HepG2 (cell line): ENCODE data around the gene PRR35. TPM values are rescaled to one million over a fixed set of nuclear protein-coding genes. Genes with fewer than 3 reads are reported as not detected.

ENCODE experiments used
- ATF5 ChIP-seq: sonication (generic); formaldehyde crosslinking; IDR thresholded peaks from 2 replicates; pipeline ENCODE4 v1.4.0; 2020; ENCODE audit warnings: mild to moderate bottlenecking, low read depth, missing genetic modification reagents
- CEBPG ChIP-seq: IDR thresholded peaks from 2 replicates; pipeline ENCODE4 v1.6.1; 2016
- FIP1L1 ChIP-seq: fragments of 200-400 bp; formaldehyde crosslinking; IDR thresholded peaks from 2 replicates; pipeline ENCODE4 v1.6.1; 2018; ENCODE audit warnings: low read depth, mild to moderate bottlenecking, low read length, moderate library complexity, borderline replicate concordance; ENCODE audit not compliant: insufficient read depth
- KDM5B ChIP-seq: sonication (generic); formaldehyde crosslinking; IDR thresholded peaks from 2 replicates; pipeline ENCODE4 v1.4.0; 2020; ENCODE audit warnings: missing genetic modification reagents, mild to moderate bottlenecking, borderline replicate concordance
- MAFK ChIP-seq, 2 experiments: IDR thresholded peaks in 1 of 2; conservative IDR thresholded peaks in 1 of 2; 2 replicates each; pipeline ENCODE4 v1.6.1; 2011; ENCODE audit warnings: improper control_type of control experiment in 2 of 2, low read length in 2 of 2
- PAWR ChIP-seq: sonication (generic); formaldehyde crosslinking; IDR thresholded peaks from 2 replicates; pipeline ENCODE4 v1.4.0; 2020; ENCODE audit warnings: missing genetic modification reagents, mild to moderate bottlenecking, borderline replicate concordance
- RCOR2 ChIP-seq: IDR thresholded peaks from 2 replicates; pipeline ENCODE4 v1.6.1; 2016; ENCODE audit warnings: missing biosample characterization, missing genetic modification reagents
- TAF15 ChIP-seq: fragments of 200-400 bp; formaldehyde crosslinking; IDR thresholded peaks from one replicate; pipeline ENCODE4 v1.6.1; 2018; ENCODE audit warnings: mild to moderate bottlenecking, low read depth, low read length; ENCODE audit not compliant: poor library complexity, severe bottlenecking
- ZBTB10 ChIP-seq: sonication (generic); formaldehyde crosslinking; IDR thresholded peaks from 2 replicates; pipeline ENCODE4 v1.4.0; 2020; ENCODE audit warnings: missing genetic modification reagents, borderline replicate concordance
- ZNF282 ChIP-seq: fragments of 450-650 bp; IDR thresholded peaks from 2 replicates; pipeline ENCODE4 v1.6.1; 2018; ENCODE audit not compliant: partially characterized antibody
- ZNF564 ChIP-seq: sonication (generic); formaldehyde crosslinking; IDR thresholded peaks from 2 replicates; pipeline ENCODE4 v1.8.1; 2023; ENCODE audit warnings: mild to moderate bottlenecking, missing genetic modification reagents
- ZNF605 ChIP-seq: sonication (generic); formaldehyde crosslinking; IDR thresholded peaks from 2 replicates; pipeline ENCODE4 v1.8.0; 2022; ENCODE audit warnings: mild to moderate bottlenecking, missing genetic modification reagents
- polyA plus RNA-seq, 8 experiments: library from polyadenylated mRNA; depleted of rRNA in 3 of 8; stranded (reverse) in 7 of 8; unstranded in 1 of 8; fragments of >200 nt; fragmentation: Illumina TruSeq in 4 of 8; extraction: Trizol in 4 of 8; gene quantifications; 2 replicates each; pipeline versions ENCODE4 v1.2.1 to v1.2.3, GENCODE V29; 2011 to 2016; ENCODE audit warnings: low read depth in 4 of 8, missing spikeins in 1 of 8, mixed read lengths in 1 of 8; ENCODE audit not compliant: insufficient read depth in 1 of 8
- total RNA-seq, 5 experiments: library from RNA; depleted of rRNA; stranded (reverse); fragments of >200 nt; fragmentation: Illumina TruSeq; extraction: Trizol; gene quantifications; 2 replicates each; pipeline ENCODE4 v1.2.3, GENCODE V29; 2016; ENCODE audit warnings: low read depth in 1 of 5
- TF ChIP-seq, protein P1 (sequence below): sonication (generic); formaldehyde crosslinking; IDR thresholded peaks from 2 replicates; pipeline ENCODE4 v1.9.0; 2021; ENCODE audit warnings: missing genetic modification reagents, borderline replicate concordance
- TF ChIP-seq, protein P2 (sequence below): sonication (generic); formaldehyde crosslinking; IDR thresholded peaks from 2 replicates; pipeline ENCODE4 v1.8.1; 2022; ENCODE audit warnings: low read depth, mild to moderate bottlenecking, missing genetic modification reagents
- TF ChIP-seq, protein P3 (sequence below): sonication (generic); formaldehyde crosslinking; IDR thresholded peaks from 2 replicates; pipeline ENCODE4 v1.4.0; 2020; ENCODE audit warnings: mild to moderate bottlenecking, missing genetic modification reagents

The PRR35 gene
- total and polyA plus RNA-seq, 2 of the 13 experiments (the other 11 are each of a cell fraction or from before 2014, with no cell fraction given), result 0.07 to 0.16 TPM

DNA sequence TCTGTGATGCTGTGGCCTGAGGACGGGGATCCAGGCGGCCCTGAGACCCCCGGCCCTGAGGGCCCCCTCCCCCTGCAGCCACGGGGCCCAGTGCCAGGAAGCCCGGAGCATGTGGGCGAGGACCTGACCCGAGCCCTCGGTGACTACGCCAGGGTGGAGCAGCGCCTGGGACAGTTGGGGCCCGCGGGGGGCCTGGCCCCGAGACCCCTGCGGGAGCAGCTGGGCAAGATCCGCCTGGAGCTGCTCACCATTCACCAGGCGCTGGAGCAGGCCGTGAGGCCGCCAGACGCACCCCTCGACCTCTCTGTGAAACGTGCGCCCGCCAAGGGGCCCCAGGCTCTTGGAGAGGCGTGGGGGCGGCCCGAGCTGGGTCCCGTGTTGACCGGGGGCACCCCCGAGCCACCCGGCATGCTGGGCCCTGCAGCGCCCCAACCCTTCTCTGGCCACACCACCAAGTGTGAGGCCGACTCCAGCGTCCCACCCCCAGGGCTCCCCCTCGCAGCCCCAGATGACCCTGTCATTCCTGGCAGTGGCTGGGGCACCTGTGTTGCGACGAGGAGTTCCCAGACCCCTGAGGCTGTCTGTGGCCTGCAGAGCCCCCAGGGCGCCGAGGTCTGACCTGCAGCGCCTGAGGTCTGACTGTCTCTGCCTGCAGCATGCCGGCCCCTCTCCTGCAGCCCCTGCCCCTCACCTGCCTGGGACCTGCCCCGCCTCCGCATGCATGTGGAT lies 4.7 kb downstream of the PRR35 start (continued):
- 0 out of 2 replicates have a peak, but pooled peaks have one; percentile 34 for TF ChIP-seq ZBTB10 (CRISPR knock-in tag)
- no peak for TF ChIP-seq FIP1L1
- TF ChIP-seq ZNF282, result no peak
- no peak for TF ChIP-seq MAFK (conservative IDR thresholded peaks at IDR 0.05 in 1 of 2, IDR thresholded peaks at IDR 0.05 in 1 of 2; ENCODE audit: low read length in 2 of 2)
- TF ChIP-seq, protein P1, sequence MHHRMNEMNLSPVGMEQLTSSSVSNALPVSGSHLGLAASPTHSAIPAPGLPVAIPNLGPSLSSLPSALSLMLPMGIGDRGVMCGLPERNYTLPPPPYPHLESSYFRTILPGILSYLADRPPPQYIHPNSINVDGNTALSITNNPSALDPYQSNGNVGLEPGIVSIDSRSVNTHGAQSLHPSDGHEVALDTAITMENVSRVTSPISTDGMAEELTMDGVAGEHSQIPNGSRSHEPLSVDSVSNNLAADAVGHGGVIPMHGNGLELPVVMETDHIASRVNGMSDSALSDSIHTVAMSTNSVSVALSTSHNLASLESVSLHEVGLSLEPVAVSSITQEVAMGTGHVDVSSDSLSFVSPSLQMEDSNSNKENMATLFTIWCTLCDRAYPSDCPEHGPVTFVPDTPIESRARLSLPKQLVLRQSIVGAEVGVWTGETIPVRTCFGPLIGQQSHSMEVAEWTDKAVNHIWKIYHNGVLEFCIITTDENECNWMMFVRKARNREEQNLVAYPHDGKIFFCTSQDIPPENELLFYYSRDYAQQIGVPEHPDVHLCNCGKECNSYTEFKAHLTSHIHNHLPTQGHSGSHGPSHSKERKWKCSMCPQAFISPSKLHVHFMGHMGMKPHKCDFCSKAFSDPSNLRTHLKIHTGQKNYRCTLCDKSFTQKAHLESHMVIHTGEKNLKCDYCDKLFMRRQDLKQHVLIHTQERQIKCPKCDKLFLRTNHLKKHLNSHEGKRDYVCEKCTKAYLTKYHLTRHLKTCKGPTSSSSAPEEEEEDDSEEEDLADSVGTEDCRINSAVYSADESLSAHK (CRISPR knock-in tag), result no peak
- TF ChIP-seq CEBPG, result no peak
- TF ChIP-seq ATF5, result no peak
- TF ChIP-seq RCOR2 (CRISPR knock-in tag), result no peak
- TF ChIP-seq KDM5B (CRISPR knock-in tag), result no peak
- TF ChIP-seq TAF15, result no peak
- TF ChIP-seq, protein P2, sequence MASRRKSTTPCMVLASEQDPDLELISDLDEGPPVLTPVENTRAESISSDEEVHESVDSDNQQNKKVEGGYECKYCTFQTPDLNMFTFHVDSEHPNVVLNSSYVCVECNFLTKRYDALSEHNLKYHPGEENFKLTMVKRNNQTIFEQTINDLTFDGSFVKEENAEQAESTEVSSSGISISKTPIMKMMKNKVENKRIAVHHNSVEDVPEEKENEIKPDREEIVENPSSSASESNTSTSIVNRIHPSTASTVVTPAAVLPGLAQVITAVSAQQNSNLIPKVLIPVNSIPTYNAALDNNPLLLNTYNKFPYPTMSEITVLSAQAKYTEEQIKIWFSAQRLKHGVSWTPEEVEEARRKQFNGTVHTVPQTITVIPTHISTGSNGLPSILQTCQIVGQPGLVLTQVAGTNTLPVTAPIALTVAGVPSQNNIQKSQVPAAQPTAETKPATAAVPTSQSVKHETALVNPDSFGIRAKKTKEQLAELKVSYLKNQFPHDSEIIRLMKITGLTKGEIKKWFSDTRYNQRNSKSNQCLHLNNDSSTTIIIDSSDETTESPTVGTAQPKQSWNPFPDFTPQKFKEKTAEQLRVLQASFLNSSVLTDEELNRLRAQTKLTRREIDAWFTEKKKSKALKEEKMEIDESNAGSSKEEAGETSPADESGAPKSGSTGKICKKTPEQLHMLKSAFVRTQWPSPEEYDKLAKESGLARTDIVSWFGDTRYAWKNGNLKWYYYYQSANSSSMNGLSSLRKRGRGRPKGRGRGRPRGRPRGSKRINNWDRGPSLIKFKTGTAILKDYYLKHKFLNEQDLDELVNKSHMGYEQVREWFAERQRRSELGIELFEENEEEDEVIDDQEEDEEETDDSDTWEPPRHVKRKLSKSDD (CRISPR knock-in tag), result no peak
- TF ChIP-seq ZNF564 (CRISPR knock-in tag), result no peak
- TF ChIP-seq, protein P3, sequence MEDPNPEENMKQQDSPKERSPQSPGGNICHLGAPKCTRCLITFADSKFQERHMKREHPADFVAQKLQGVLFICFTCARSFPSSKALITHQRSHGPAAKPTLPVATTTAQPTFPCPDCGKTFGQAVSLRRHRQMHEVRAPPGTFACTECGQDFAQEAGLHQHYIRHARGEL (CRISPR knock-in tag), result no peak
- TF ChIP-seq ZNF605 (CRISPR knock-in tag), result no peak
- no peak for TF ChIP-seq PAWR (CRISPR knock-in tag)
